ENCODE data around the gene SPSB4. TPM values are rescaled to one million over a fixed set of nuclear protein-coding genes. Genes with fewer than 3 reads are reported as not detected.

SPSB4 gene
- total RNA-seq, 4 donors from 2014 or later: 0.14 TPM; not detected in 3

DNA sequence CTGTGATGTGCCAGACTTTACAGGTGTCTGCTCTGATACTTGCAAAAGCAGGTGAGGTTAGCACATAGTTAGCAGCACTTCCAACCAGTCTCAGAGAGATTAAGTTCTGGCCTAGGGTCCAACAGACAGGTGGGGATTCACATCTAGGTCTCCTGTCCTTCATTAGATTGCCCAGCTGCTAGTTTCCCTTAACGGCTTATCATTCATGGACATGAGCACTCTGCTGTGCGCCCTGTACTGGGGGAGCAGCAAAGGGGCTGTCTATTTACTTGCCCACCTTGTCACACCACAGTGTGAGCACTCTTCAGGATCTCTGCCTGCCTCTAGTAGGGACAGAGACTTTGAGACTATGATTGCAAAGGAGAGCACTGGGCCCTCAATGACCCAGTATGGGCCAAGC is 8.7 kb downstream of the SPSB4 start:
- H3K27me3 ChIP-seq: no peaks in the 10 kb centered on the region
- H3K36me3 ChIP-seq: no peaks in the 10 kb centered on the region
- DNase-seq: no peak
- no peaks in the 10 kb centered on the region for H3K9me3 ChIP-seq
- H3K27ac ChIP-seq: no peak overlapping the region
- WGBS, 2 donors (ENCODE audit: low coverage in 1 of 2): 97 to 100% methylated on average over 1 to 2 of the region's 2 CpGs
- TF ChIP-seq POLR2A (IDR thresholded peaks at IDR 0.05): no peak
- TF ChIP-seq, protein P1, sequence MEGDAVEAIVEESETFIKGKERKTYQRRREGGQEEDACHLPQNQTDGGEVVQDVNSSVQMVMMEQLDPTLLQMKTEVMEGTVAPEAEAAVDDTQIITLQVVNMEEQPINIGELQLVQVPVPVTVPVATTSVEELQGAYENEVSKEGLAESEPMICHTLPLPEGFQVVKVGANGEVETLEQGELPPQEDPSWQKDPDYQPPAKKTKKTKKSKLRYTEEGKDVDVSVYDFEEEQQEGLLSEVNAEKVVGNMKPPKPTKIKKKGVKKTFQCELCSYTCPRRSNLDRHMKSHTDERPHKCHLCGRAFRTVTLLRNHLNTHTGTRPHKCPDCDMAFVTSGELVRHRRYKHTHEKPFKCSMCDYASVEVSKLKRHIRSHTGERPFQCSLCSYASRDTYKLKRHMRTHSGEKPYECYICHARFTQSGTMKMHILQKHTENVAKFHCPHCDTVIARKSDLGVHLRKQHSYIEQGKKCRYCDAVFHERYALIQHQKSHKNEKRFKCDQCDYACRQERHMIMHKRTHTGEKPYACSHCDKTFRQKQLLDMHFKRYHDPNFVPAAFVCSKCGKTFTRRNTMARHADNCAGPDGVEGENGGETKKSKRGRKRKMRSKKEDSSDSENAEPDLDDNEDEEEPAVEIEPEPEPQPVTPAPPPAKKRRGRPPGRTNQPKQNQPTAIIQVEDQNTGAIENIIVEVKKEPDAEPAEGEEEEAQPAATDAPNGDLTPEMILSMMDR (IDR thresholded peaks at IDR 0.05): no peak
- no peak for TF ChIP-seq EP300 (IDR thresholded peaks at IDR 0.05; ENCODE audit: low read depth)
- no peak for TF ChIP-seq POLR2AphosphoS5 (IDR thresholded peaks at IDR 0.05)
- no peaks in the 10 kb centered on the region for H3K4me1 ChIP-seq
- H3K4me3 ChIP-seq: no peak overlapping the region
- intact Hi-C loops (cut with DNase I; ENCODE audit: low total_unique reads) (no loop called here), in situ Hi-C loops (cut with MboI; ENCODE audit: low pct_ligation_motif_present in 1 of 4, low pct_unique_long_range_greater_than_20kb in 1 of 4, low sequenced_read_pairs in 3 of 4) (no loop called here)

DNA sequence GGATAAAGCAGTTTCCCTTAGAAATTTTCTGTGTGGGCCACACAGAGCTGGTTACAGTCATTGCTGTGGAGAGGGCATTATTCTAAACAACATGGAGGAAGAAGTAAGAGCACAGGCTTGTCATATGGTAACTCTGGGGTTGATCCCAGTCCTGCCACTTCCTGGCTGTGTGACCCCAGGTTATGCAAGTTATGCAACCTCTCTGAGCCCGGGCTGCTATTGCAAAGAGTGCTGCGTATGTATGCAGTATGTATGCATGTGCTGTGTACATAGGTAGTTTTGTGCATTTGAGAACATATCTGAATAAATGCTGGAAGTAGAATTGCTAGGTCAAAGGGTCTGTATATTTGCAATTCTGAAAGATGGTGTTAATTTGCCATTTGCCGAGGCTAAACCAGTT is 9.2 kb downstream of the SPSB4 start:
- WGBS, 2 donors (ENCODE audit: low coverage in 1 of 2): 80 to 92% methylated on average over 1 to 3 of the region's 3 CpGs
- intact Hi-C loops (cut with DNase I; ENCODE audit: low total_unique reads): no loop called here
- Histone ChIP-seq H3K4me1 (no peaks in the 10 kb centered on the region), H3K27ac (no peak overlapping the region), H3K9me3 (no peaks in the 10 kb centered on the region), H3K27me3 (no peaks in the 10 kb centered on the region), H3K4me3 (no peak overlapping the region), H3K36me3 (no peaks in the 10 kb centered on the region)
- TF ChIP-seq POLR2AphosphoS5 (IDR thresholded peaks at IDR 0.05) (no peak), POLR2A (IDR thresholded peaks at IDR 0.05) (no peak), EP300 (IDR thresholded peaks at IDR 0.05; ENCODE audit: low read depth) (no peak)
- TF ChIP-seq, protein P1 (IDR thresholded peaks at IDR 0.05): no peak
- DNase-seq: no peak
- in situ Hi-C loops (cut with MboI; ENCODE audit: low pct_ligation_motif_present in 1 of 4, low pct_unique_long_range_greater_than_20kb in 1 of 4, low sequenced_read_pairs in 3 of 4): no loop called here

GRCh38 chr3:141063831-141064230 is 12.7 kb downstream of the SPSB4 start:
- Histone ChIP-seq H3K27me3 (no peaks in the 10 kb centered on the region), H3K4me1 (no peaks in the 10 kb centered on the region), H3K27ac (no peak overlapping the region), H3K9me3 (no peaks in the 10 kb centered on the region), H3K36me3 (no peaks in the 10 kb centered on the region), H3K4me3 (no peak overlapping the region)
- no peak for DNase-seq
- WGBS, 2 donors (ENCODE audit: low coverage in 1 of 2): 100% methylated on average over 1 of the region's 1 CpG; no CpG with 5 or more reads in 1 of the 2 donors
- intact Hi-C loops (cut with DNase I; ENCODE audit: low total_unique reads): no loop called here
- TF ChIP-seq EP300 (IDR thresholded peaks at IDR 0.05; ENCODE audit: low read depth): no peak
- TF ChIP-seq POLR2AphosphoS5 (IDR thresholded peaks at IDR 0.05): no peak
- no peak for TF ChIP-seq POLR2A (IDR thresholded peaks at IDR 0.05)
- TF ChIP-seq, protein P1 (IDR thresholded peaks at IDR 0.05): no peak
- in situ Hi-C loops (cut with MboI; ENCODE audit: low pct_ligation_motif_present in 1 of 4, low pct_unique_long_range_greater_than_20kb in 1 of 4, low sequenced_read_pairs in 3 of 4): no loop called here

- H3K4me3 ChIP-seq: no peak overlapping the region
- H3K4me1 ChIP-seq: no peaks in the 10 kb centered on the region
- no peak overlapping the region for H3K27ac ChIP-seq
- in situ Hi-C loops (cut with MboI; ENCODE audit: low pct_ligation_motif_present in 1 of 4, low pct_unique_long_range_greater_than_20kb in 1 of 4, low sequenced_read_pairs in 3 of 4): no loop called here
- no peaks in the 10 kb centered on the region for H3K27me3 ChIP-seq
- no peak for DNase-seq
- 61 to 76% methylated on average over 4 to 6 of the region's 6 CpGs for WGBS, 2 donors (ENCODE audit: low coverage in 1 of 2)
- no peaks in the 10 kb centered on the region for H3K36me3 ChIP-seq
- H3K9me3 ChIP-seq: no peaks in the 10 kb centered on the region
- TF ChIP-seq, protein P1 (IDR thresholded peaks at IDR 0.05): no peak
- intact Hi-C loops (cut with DNase I; ENCODE audit: low total_unique reads): no loop called here
Measured at GRCh38 chr3:141064255-141064926, 13.2 kb downstream of the SPSB4 start.

Data from transverse colon (tissue), 4 donors.